HL-60 (cell line): ENCODE data around the gene MORC1.

ENCODE experiments used
- GABPA ChIP-seq: IDR thresholded peaks from 2 replicates; pipeline ENCODE4 v1.6.1; 2012; ENCODE audit warnings: low read depth
- POLR2AphosphoS5 ChIP-seq: IDR thresholded peaks from 2 replicates; pipeline ENCODE4 v1.6.1; 2012; ENCODE audit warnings: low read depth
- SPI1 ChIP-seq: IDR thresholded peaks from 2 replicates; pipeline ENCODE4 v1.6.1; 2012; ENCODE audit warnings: low read depth, mild to moderate bottlenecking, borderline replicate concordance
- TF ChIP-seq, protein P1 (sequence below): IDR thresholded peaks from one replicate; pipeline ENCODE4 v1.5.1; 2011; ENCODE audit warnings: low read length, control low read depth, inconsistent platforms; ENCODE audit not compliant: insufficient read depth
- TF ChIP-seq, protein P2 (sequence below): IDR thresholded peaks from 2 replicates; pipeline ENCODE4 v1.6.1; 2012; ENCODE audit warnings: low read depth; ENCODE audit not compliant: insufficient replicate concordance

DNA sequence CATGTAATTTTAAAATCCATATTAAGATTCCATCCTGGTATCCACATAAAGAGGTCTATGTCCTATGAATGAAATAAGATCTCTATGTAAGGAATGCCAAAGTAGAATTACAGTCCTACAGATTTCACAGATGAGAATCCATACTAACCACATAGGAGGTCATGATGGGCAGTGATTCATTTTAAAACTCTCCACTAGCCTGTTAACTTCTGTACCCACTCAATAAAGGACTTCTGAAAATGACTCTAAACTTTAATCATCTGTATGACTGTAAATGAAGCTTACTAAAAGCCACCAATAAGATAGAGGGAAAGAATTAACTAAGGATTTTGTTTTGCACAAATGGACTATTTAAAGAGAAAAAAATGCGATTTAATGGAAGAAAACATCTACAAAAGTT, 28.7 kb downstream of the MORC1 start:
- TF ChIP-seq, protein P1, sequence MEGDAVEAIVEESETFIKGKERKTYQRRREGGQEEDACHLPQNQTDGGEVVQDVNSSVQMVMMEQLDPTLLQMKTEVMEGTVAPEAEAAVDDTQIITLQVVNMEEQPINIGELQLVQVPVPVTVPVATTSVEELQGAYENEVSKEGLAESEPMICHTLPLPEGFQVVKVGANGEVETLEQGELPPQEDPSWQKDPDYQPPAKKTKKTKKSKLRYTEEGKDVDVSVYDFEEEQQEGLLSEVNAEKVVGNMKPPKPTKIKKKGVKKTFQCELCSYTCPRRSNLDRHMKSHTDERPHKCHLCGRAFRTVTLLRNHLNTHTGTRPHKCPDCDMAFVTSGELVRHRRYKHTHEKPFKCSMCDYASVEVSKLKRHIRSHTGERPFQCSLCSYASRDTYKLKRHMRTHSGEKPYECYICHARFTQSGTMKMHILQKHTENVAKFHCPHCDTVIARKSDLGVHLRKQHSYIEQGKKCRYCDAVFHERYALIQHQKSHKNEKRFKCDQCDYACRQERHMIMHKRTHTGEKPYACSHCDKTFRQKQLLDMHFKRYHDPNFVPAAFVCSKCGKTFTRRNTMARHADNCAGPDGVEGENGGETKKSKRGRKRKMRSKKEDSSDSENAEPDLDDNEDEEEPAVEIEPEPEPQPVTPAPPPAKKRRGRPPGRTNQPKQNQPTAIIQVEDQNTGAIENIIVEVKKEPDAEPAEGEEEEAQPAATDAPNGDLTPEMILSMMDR = no peak
- TF ChIP-seq, protein P2, sequence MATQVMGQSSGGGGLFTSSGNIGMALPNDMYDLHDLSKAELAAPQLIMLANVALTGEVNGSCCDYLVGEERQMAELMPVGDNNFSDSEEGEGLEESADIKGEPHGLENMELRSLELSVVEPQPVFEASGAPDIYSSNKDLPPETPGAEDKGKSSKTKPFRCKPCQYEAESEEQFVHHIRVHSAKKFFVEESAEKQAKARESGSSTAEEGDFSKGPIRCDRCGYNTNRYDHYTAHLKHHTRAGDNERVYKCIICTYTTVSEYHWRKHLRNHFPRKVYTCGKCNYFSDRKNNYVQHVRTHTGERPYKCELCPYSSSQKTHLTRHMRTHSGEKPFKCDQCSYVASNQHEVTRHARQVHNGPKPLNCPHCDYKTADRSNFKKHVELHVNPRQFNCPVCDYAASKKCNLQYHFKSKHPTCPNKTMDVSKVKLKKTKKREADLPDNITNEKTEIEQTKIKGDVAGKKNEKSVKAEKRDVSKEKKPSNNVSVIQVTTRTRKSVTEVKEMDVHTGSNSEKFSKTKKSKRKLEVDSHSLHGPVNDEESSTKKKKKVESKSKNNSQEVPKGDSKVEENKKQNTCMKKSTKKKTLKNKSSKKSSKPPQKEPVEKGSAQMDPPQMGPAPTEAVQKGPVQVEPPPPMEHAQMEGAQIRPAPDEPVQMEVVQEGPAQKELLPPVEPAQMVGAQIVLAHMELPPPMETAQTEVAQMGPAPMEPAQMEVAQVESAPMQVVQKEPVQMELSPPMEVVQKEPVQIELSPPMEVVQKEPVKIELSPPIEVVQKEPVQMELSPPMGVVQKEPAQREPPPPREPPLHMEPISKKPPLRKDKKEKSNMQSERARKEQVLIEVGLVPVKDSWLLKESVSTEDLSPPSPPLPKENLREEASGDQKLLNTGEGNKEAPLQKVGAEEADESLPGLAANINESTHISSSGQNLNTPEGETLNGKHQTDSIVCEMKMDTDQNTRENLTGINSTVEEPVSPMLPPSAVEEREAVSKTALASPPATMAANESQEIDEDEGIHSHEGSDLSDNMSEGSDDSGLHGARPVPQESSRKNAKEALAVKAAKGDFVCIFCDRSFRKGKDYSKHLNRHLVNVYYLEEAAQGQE = no peak
- no peak for TF ChIP-seq GABPA
- no peak for TF ChIP-seq POLR2AphosphoS5
- no peak for TF ChIP-seq SPI1
